ENCODE measurements around the gene CYP4F12. TPM values are rescaled to one million over a fixed set of nuclear protein-coding genes. Genes with fewer than 3 reads are reported as not detected.

Gene CYP4F12
- total and polyA plus RNA-seq, 2 of the 8 experiments (the other 6 are each of a cell fraction or from before 2014, with no cell fraction given): not detected

GRCh38 chr19:15669440-15669839, 3.4 kb upstream of the CYP4F12 start:
- Histone ChIP-seq H3K79me2 (ENCODE audit: control insufficient read depth in 1 of 2, insufficient read depth in 2 of 2, low read length in 2 of 2) (no peaks in the 10 kb centered on the region), H3K23ac (ENCODE audit: insufficient read length) (no peak overlapping the region), H2AK5ac (ENCODE audit: low read depth, low read length) (no peak overlapping the region), H3K36me3 (ENCODE audit: control insufficient read depth in 2 of 4, insufficient read depth in 4 of 4, low read length in 3 of 4) (no peaks in the 10 kb centered on the region), H3K14ac (ENCODE audit: insufficient read length) (no peak overlapping the region), H3K18ac (ENCODE audit: extremely low read depth, low read length) (no peak overlapping the region), H2BK15ac (ENCODE audit: low read length) (no peak overlapping the region), H3K27me3 (replicated peaks in 1 of 4; ENCODE audit: control insufficient read depth in 3 of 4, extremely low read depth in 1 of 4, insufficient read depth in 3 of 4, low read length in 3 of 4) (no peaks in the 10 kb centered on the region), H2BK120ac (replicated peaks; ENCODE audit: low read depth, low read length) (no peak overlapping the region), H3K9me3 (ENCODE audit: insufficient read depth in 2 of 2, low read depth in 1 of 2, low read length in 1 of 2) (peaks cover 70 to 90% of the 10 kb centered on the region in 2 experiments), H3K4me3 (ENCODE audit: extremely low read depth in 1 of 4, insufficient read depth in 2 of 4, low read depth in 3 of 4, low read length in 4 of 4) (no peak overlapping the region), H3K4me1 (replicated peaks in 1 of 4; ENCODE audit: control insufficient read depth in 3 of 4, insufficient read depth in 4 of 4, low read length in 3 of 4) (no peaks in the 10 kb centered on the region), H2BK12ac (ENCODE audit: low read depth, low read length) (no peak overlapping the region), H3K79me1 (ENCODE audit: low read depth, low read length) (no peaks in the 10 kb centered on the region), H3K4me2 (ENCODE audit: insufficient read depth in 1 of 2, low read depth in 2 of 2, low read length in 2 of 2) (no peak overlapping the region), H2BK20ac (ENCODE audit: low read length) (no peak overlapping the region), H3K9ac (replicated peaks in 1 of 4; ENCODE audit: extremely low read depth in 1 of 4, low read depth in 3 of 4, low read length in 3 of 4) (no peak overlapping the region), H3K4ac (replicated peaks; ENCODE audit: insufficient read length, low read depth, low read length) (no peak overlapping the region), H4K20me1 (replicated peaks in 1 of 2; ENCODE audit: control insufficient read depth in 1 of 2, insufficient read depth in 2 of 2, low read length in 2 of 2) (no peaks in the 10 kb centered on the region), H4K8ac (ENCODE audit: extremely low read depth, insufficient read depth, low read length) (no peak overlapping the region), H3K56ac (replicated peaks; ENCODE audit: insufficient read length, low read depth, low read length) (no peak overlapping the region), H4K5ac (ENCODE audit: insufficient read length, low read depth, low read length) (no peak overlapping the region), H3K27ac (ENCODE audit: low read depth, low read length) (no peak overlapping the region), H2AFZ (ENCODE audit: low read length) (no peak overlapping the region), H3K23me2 (ENCODE audit: low read depth, low read length) (no peaks in the 10 kb centered on the region; the same call in 1 of the 2 replicates), H2BK5ac (ENCODE audit: low read depth, low read length) (no peak overlapping the region), H4K91ac (replicated peaks; ENCODE audit: insufficient read length, low read length) (no peak overlapping the region)
- POLR2A ChIA-PET (ENCODE audit: partially characterized antibody): no interaction called here
- TF ChIP-seq SAP30 (IDR thresholded peaks at IDR 0.05; ENCODE audit: insufficient read depth, insufficient replicate concordance, low read length) (no peak), POU5F1 (IDR thresholded peaks at IDR 0.05; ENCODE audit: low read depth, low read length) (no peak), CTCF (IDR thresholded peaks at IDR 0.05; ENCODE audit: control extremely low read depth in 1 of 3, insufficient read depth in 1 of 3, low read depth in 1 of 3, low read length in 3 of 3) (no peak), GTF2F1 (IDR thresholded peaks at IDR 0.05; ENCODE audit: borderline replicate concordance, low read depth, low read length) (no peak), SP2 (IDR thresholded peaks at IDR 0.05; ENCODE audit: low read length) (no peak), KDM1A (IDR thresholded peaks at IDR 0.05; ENCODE audit: borderline replicate concordance, low read length) (no peak), SIX5 (IDR thresholded peaks at IDR 0.05; ENCODE audit: low read depth, low read length) (no peak), GABPA (IDR thresholded peaks at IDR 0.05; ENCODE audit: borderline replicate concordance, insufficient read depth, low read length) (no peak), YY1 (IDR thresholded peaks at IDR 0.05; ENCODE audit: low read depth, low read length) (no peak), TAF7 (optimal IDR thresholded peaks at IDR 0.05; ENCODE audit: borderline replicate concordance, low read depth, low read length) (no peak), TAF1 (IDR thresholded peaks at IDR 0.05; ENCODE audit: low read depth, low read length) (no peak)
- DNase-seq (ENCODE audit: low read depth in 1 of 2, low spot score in 2 of 2) (no peak), FAIRE-seq (no peak)
- CTCF ChIA-PET (ENCODE audit: partially characterized antibody): no interaction called here
- 48% methylated on average over 3 of the region's 3 CpGs; no CpG with 5 or more reads in 1 of the 2 experiments for WGBS, 2 experiments (ENCODE audit: extremely low coverage in 1 of 2, insufficient coverage in 1 of 2, insufficient read length in 1 of 2, insufficient replicate concordance in 2 of 2, low coverage in 1 of 2, low lambda C conversion rate in 2 of 2, missing lambda C conversion rate in 1 of 2)
